Erythroblast (primary cell): ENCODE measurements around the gene BSCL2.

Experiments
- GATA1 ChIP-seq: IDR thresholded peaks from 2 replicates; pipeline ENCODE4 v1.6.1; 2011; ENCODE audit warnings: low read depth, mild to moderate bottlenecking, control low read depth, low read length, moderate library complexity
- POLR2A ChIP-seq: IDR thresholded peaks from 2 replicates; pipeline ENCODE4 v1.6.1; 2011; ENCODE audit warnings: mild to moderate bottlenecking, low read length

DNA sequence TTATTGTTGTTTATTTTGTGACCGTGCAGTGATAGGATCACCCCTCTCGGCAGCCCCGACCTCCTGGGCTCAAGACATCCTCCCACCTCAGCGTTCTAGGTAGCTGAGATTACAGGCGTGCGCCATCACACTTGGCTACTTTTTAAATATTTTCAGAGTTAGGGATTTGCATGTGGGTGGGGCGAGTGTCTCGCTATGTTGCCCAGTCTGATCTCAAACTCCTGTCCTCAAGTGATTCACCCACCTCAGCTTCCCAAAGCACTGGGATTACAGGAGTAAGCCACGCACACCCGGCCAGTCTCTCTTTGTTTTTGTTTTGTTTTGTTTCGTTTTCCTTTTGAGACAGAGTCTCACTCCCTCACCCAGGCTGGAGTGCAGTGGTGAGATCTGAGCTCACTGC, 52.9 kb downstream of the BSCL2 start:
- TF ChIP-seq POLR2A (no peak), GATA1 (no peak)
